ENCODE data around the gene OR5K4. TPM values are rescaled to one million over a fixed set of nuclear protein-coding genes. Genes with fewer than 3 reads are reported as not detected.

Gene OR5K4
- total and polyA plus RNA-seq, 10 of the 15 experiments (the other 5 are each of a cell fraction or from before 2014, with no cell fraction given): 2.1 TPM; not detected in 9

DNA sequence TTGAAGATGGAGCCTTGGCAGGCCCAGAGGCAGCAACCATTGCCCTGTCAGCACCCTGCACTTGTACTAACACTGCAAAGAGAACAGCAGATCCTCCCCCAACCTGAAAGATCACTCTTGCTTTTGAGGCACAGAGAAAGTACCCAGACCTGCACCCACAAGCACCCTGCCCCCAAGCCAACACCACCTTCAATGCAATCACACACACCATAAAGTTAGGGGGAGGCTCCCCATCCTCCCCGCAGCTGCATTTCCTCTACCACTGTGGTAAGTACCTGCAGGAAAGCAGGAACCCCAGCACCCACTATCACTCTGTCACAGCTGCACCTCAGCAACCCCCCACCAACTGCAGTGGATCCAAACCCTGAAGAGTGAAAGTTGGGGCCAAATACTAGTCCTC, 48.9 kb downstream of the OR5K4 start:
- ChIA-PET SMC1A (ENCODE audit: uncharacterized antibody, unreplicated experiment) (no interaction called here), RAD21 (ENCODE audit: unreplicated experiment) (no interaction called here), POLR2A (no interaction called here), CTCF (no interaction called here)
- BruUV-seq (replicated peaks): no TSS peak
- in situ Hi-C loops (cut with MboI): no loop called here
- ATAC-seq (no peak), FAIRE-seq (no peak), DNase-seq (ENCODE audit: low read depth, low spot score) (no peak)
- H3K79me2 ChIP-seq (ENCODE audit: control insufficient read depth, insufficient read depth, low read length): no peaks in the 10 kb centered on the region
- intact Hi-C loops (cut with micrococcal nuclease; ENCODE audit: unreplicated experiment): no loop called here
- WGBS (ENCODE audit: insufficient coverage, insufficient replicate concordance, low lambda C conversion rate, missing lambda C conversion rate): 45% methylated on average over 1 of the region's 1 CpG
- no peaks in the 10 kb centered on the region for H4K20me1 ChIP-seq (ENCODE audit: control insufficient read depth, insufficient read depth)
- no peak overlapping the region for H3K4me3 ChIP-seq
- no peaks in the 10 kb centered on the region for H3K36me3 ChIP-seq (ENCODE audit: control insufficient read depth in 2 of 2, insufficient read depth in 2 of 2, low read length in 1 of 2)
- no peaks in the 10 kb centered on the region for H3K27me3 ChIP-seq (replicated peaks in 1 of 2; ENCODE audit: control insufficient read depth in 2 of 2, insufficient read depth in 2 of 2, low read length in 1 of 2)
- TF ChIP-seq FOXK2 (IDR thresholded peaks at IDR 0.05): no peak
- TF ChIP-seq REST (IDR thresholded peaks at IDR 0.05; ENCODE audit: low read depth, low read length): no peak
- no peak for TF ChIP-seq ZNF687 (IDR thresholded peaks at IDR 0.05)
- TF ChIP-seq RAD21 (IDR thresholded peaks at IDR 0.05; ENCODE audit: insufficient read depth, low read depth, low read length): no peak
- TF ChIP-seq MEF2A (IDR thresholded peaks at IDR 0.05; ENCODE audit: insufficient read depth, low read depth, low read length): no peak
- no peak for TF ChIP-seq YY1 (IDR thresholded peaks at IDR 0.05; ENCODE audit: low read depth, low read length)
- no peak for TF ChIP-seq NFXL1 (IDR thresholded peaks at IDR 0.05; ENCODE audit: borderline replicate concordance)
- TF ChIP-seq, protein P1, sequence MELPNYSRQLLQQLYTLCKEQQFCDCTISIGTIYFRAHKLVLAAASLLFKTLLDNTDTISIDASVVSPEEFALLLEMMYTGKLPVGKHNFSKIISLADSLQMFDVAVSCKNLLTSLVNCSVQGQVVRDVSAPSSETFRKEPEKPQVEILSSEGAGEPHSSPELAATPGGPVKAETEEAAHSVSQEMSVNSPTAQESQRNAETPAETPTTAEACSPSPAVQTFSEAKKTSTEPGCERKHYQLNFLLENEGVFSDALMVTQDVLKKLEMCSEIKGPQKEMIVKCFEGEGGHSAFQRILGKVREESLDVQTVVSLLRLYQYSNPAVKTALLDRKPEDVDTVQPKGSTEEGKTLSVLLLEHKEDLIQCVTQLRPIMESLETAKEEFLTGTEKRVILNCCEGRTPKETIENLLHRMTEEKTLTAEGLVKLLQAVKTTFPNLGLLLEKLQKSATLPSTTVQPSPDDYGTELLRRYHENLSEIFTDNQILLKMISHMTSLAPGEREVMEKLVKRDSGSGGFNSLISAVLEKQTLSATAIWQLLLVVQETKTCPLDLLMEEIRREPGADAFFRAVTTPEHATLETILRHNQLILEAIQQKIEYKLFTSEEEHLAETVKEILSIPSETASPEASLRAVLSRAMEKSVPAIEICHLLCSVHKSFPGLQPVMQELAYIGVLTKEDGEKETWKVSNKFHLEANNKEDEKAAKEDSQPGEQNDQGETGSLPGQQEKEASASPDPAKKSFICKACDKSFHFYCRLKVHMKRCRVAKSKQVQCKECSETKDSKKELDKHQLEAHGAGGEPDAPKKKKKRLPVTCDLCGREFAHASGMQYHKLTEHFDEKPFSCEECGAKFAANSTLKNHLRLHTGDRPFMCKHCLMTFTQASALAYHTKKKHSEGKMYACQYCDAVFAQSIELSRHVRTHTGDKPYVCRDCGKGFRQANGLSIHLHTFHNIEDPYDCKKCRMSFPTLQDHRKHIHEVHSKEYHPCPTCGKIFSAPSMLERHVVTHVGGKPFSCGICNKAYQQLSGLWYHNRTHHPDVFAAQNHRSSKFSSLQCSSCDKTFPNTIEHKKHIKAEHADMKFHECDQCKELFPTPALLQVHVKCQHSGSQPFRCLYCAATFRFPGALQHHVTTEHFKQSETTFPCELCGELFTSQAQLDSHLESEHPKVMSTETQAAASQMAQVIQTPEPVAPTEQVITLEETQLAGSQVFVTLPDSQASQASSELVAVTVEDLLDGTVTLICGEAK (IDR thresholded peaks at IDR 0.05; ENCODE audit: borderline replicate concordance): no peak
- TF ChIP-seq ZNF622 (IDR thresholded peaks at IDR 0.05): no peak
- TF ChIP-seq IKZF1 (conservative IDR thresholded peaks at IDR 0.05): no peak
- H3K9ac ChIP-seq (ENCODE audit: control insufficient read depth, insufficient read depth, low read length): no peak overlapping the region
- no peak overlapping the region for H3K4me2 ChIP-seq (ENCODE audit: control insufficient read depth, insufficient read depth)
- H3K9me3 ChIP-seq (replicated peaks; ENCODE audit: control insufficient read depth, insufficient read depth, low read length): peaks cover 3% of the 10 kb centered on the region; the same call in 2 of the 3 replicates
- H3K27ac ChIP-seq (ENCODE audit: control insufficient read depth, insufficient read depth): no peak overlapping the region
- no peak overlapping the region for H2AFZ ChIP-seq (ENCODE audit: control insufficient read depth, low read depth, low read length)
- no peaks in the 10 kb centered on the region for H3K4me1 ChIP-seq (ENCODE audit: control insufficient read depth, insufficient read depth, low read length)

Measured in GM12878 (cell line).